ENCODE data around the gene ZFPL1.

The ZFPL1 gene

DNA sequence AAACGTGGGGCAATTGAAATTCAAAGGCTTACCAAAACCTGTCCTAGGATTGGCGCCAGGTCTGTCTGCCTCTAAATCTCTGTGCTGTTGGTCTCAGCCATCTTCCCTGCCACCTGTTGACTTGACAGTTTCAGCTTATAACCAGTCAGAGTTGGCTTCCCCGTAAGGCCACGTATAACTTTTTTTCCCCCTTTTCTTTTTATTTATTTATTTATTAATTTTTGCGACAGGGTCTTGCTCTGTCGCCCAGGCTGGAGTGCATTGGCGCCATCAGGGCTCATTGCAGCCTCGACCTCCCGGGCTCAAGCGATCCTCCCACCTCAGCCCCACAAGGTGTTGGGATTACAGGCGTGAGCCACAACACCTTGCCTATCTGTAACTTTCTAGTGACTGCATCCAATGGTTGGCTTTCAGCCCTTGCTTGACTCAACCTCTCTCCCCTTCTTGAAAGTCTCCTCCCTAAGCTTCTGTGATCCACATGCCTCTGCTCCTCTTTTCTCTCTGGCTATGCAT is 51.7 kb downstream of the ZFPL1 start:
- H3K36me3 ChIP-seq, result peaks cover 13 to 22% (median 16%) of the 10 kb centered on the region in 11 experiments; a peak in 21 of 22 replicates
- no peak for TF ChIP-seq Cebpa-rat (IDR thresholded peaks at IDR 0.05)
- H3K4me1 ChIP-seq, result peaks cover 35 to 63% (median 46%) of the 10 kb centered on the region in 10 experiments
- peaks cover 13 to 36% (median 26%) of the 10 kb centered on the region in 11 experiments; a peak in 19 of 22 replicates for H4K20me1 ChIP-seq
- H3K9me3 ChIP-seq (replicated peaks in 1 of 11), result no peaks in the 10 kb centered on the region
- H3K4me3 ChIP-seq, result peak overlapping the region; percentile 78 to 99 (median 95)
- peak overlapping the region; percentile 86 to 100 (median 97) for H3K4me2 ChIP-seq
- H3K27ac ChIP-seq, result peak overlapping the region; percentile 92 to 100 (median 97); a peak in 21 of 22 replicates
- peak overlapping the region; percentile 88 to 100 (median 96) for H3K9ac ChIP-seq
- no peaks in the 10 kb centered on the region for H3K27me3 ChIP-seq

- H3K4me3 ChIP-seq, result no peak overlapping the region
- TF ChIP-seq Cebpa-rat (IDR thresholded peaks at IDR 0.05), result no peak
- no peaks in the 10 kb centered on the region for H3K27me3 ChIP-seq
- H3K36me3 ChIP-seq, result peaks cover 4 to 13% (median 7%) of the 10 kb centered on the region in 11 experiments; a peak in 19 of 22 replicates
- peak overlapping the region in 4 of 11 experiments; percentile 6 to 97 (median 92); a peak in 3 of 22 replicates for H3K4me2 ChIP-seq
- peak overlapping the region in 1 of 11 experiments; percentile 96; a peak in 2 of 22 replicates for H3K9ac ChIP-seq
- H3K9me3 ChIP-seq (replicated peaks in 1 of 11), result no peaks in the 10 kb centered on the region
- peaks cover 10 to 27% (median 17%) of the 10 kb centered on the region in 11 experiments; a peak in 18 of 22 replicates for H4K20me1 ChIP-seq
- no peak overlapping the region for H3K27ac ChIP-seq
- H3K4me1 ChIP-seq, result peaks cover 27 to 63% (median 42%) of the 10 kb centered on the region in 10 experiments
Measured at GRCh38 chr11:65136515-65137096, 52.6 kb downstream of the ZFPL1 start.

Measured in BLaER1 treated with 17β-estradiol and CSF1 and Interleukin-3, amounts not matched to agents 10 nM and 100 nM (cell line).